Activated CD4-positive, alpha-beta T cell treated with anti-CD3 and anti-CD28 coated beads, Interleukin-2, amount 50 U/mL, for 48 hours (primary cell): ENCODE results near the gene IL19.

Source experiments
- DNase-seq, 2 experiments: peaks; one replicate each; pipeline ENCODE4 v3.0.0-alpha.2; 2020

IL19 gene

GRCh38 chr1:206802401-206802800 is 31.8 kb downstream of the IL19 start:
- no peak for DNase-seq

- DNase-seq = peak; percentile 71 to 81
Observed at GRCh38 chr1:206803221-206803730, 32.7 kb downstream of the IL19 start.

DNA sequence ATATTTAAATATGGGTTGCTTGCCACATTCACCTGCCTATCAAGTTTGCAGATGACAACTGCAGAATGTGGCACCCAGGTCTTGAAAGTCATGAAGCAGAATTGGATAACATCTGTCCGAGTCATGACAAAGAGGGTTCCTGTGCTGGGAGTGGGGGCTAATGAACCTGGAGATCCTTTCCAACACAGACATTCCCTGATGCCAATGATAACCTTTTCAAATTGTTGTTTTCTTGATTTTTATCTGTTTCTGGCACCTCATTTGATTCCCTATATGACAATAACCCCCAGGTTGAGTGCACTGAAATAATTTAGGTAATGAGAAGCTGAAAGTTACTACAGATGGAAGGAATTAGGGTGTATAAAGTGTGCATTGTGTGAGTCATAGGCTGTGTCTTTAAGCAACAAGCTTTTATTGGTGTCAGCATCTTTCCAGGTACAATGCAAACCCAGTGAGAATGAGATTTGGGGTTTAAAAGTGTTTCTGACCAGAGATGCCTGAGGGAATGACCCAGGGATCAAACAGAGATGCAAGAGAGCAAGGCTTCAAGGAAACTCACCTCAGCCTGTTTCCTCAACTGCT is 33.7 kb downstream of the IL19 start:
- no peak for DNase-seq

DNA sequence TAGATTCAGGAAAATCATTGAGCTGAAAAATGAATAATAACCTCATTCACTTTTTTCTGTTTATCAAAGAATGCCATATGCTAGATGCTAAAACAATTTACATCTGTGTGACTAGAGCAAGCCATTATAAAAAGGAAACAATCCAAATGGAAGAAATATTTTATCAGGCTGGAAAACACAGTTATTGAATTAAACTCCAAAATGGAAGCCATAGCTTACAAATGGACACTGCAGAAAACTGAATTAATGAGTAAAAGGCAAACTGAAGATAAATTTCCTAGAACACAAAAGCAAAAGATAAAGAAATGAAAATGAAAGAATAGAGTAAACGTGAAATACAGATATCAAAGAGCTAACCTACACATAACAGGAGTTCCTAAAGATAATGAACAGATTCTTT is 34.8 kb downstream of the IL19 start:
- no peak for DNase-seq

GRCh38 chr1:206808615-206809014 is 38.0 kb downstream of the IL19 start:
- DNase-seq = peak in 1 of 2 experiments; percentile 48

- no peak for DNase-seq
Observed at GRCh38 chr1:206809504-206810084, 39.0 kb downstream of the IL19 start.

- DNase-seq = no peak
Observed at GRCh38 chr1:206812471-206812870, 41.9 kb downstream of the IL19 start.

- no peak for DNase-seq
Observed at GRCh38 chr1:206814716-206815341, 44.3 kb downstream of the IL19 start.

GRCh38 chr1:206816390-206817287 is 46.1 kb downstream of the IL19 start:
- DNase-seq = no peak

DNA sequence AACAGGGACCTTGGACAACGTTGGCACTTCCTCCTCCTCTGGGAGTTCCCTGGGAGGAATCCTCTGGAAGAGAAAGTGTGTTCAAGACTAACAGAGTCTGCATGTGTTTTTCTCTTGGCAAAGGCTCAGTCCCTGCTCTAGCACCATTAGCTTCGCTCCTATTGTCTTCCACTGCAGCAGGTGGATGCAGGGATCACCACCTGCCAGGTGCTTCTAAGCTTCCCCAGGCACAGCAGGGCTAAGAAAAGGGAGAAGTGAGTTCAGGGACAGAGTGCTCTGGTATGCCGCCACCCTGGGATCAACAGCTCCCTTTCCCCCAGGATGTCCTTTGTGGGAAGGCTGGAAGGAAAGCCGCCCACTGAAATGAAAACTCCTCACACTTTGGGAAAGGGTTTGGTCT is 50.9 kb downstream of the IL19 start:
- no peak for DNase-seq

- DNase-seq = no peak
Observed at GRCh38 chr1:206823727-206824126, 53.2 kb downstream of the IL19 start.

DNA sequence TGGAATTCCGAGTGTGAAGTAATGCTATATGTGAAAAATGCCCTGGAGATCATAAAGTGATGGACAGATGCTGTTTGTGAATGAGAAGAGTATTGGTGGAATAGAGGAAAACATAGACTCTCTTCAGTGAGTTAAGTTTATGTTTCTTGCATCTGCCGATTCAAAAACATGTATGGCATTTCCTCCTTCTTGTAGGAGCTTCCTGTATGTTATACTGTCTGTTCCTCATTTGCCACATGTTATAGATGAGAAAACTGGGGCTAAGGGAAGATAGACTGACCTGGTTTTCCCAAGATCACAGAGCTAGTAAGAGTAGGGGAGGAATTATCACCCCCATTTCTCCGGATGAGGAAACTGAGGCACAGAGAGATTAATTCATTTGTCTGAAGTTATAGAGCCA is 53.8 kb downstream of the IL19 start:
- DNase-seq = no peak

GRCh38 chr1:206826394-206826793 is 55.8 kb downstream of the IL19 start:
- DNase-seq = no peak

DNA sequence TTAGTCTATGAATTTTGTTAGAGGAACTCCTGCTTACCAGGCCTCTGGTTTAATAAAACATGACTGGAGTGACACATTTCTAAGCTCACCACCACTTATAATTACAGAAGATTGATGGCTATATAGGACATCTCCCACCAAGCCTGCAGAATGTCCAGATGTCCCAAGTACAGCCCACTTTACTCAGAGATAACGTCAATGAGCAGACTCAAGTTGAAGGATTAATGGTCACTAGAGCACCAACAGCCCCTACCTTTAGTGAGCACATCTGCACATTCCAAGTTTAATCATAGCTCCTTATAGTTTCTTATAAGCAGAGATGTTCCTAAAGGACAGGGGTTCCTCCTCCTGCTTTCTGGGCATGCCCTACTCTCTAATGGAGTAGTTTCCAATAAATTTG is 57.5 kb downstream of the IL19 start:
- DNase-seq = no peak

GRCh38 chr1:206828765-206829164 is 58.2 kb downstream of the IL19 start:
- no peak for DNase-seq

DNA sequence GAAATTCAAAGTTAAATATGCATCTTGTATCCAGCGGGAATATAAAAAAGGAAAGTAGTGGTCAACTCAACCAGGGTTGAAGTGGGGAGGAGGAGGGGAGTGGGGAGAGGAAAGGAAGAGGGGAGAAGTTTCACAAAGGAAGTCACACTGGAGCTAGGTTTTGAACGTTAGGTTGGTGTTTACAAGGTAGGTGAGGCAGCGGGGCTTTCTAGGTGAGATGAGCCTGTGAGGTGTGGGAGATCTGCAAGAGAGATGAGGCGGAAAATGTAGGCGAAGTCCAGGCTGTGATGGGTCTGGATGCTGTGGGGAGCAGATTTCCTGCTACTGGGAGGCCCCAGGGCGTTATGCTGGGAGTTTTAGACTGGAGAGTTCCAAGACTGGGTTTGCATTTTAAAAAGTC is 58.7 kb downstream of the IL19 start:
- DNase-seq = no peak

DNA sequence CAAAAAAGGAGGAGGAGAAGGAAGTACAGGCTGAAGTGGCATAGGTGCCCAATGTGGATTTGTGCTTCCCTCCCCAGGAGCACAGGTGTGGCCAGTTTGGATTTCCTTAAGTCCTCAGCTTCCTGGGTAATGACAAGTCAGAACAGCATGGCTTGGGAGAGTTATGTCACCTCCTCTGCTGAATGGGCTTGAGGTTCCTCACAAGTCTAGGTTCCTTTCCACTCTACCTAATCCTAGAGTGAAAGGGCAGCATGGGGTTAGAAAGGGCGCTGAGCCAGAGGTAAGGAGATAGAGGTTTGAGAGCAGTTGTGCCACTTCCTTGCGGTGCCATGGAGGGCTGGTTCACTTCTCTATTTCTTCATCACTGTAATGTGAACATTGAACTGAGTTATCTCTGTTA is 59.3 kb downstream of the IL19 start:
- DNase-seq = no peak

GRCh38 chr1:206831650-206832049 is 61.1 kb downstream of the IL19 start:
- DNase-seq = no peak

GRCh38 chr1:206832352-206832880 is 61.8 kb downstream of the IL19 start:
- no peak for DNase-seq

- DNase-seq = no peak
Observed at GRCh38 chr1:206833106-206833680, 62.6 kb downstream of the IL19 start.

DNA sequence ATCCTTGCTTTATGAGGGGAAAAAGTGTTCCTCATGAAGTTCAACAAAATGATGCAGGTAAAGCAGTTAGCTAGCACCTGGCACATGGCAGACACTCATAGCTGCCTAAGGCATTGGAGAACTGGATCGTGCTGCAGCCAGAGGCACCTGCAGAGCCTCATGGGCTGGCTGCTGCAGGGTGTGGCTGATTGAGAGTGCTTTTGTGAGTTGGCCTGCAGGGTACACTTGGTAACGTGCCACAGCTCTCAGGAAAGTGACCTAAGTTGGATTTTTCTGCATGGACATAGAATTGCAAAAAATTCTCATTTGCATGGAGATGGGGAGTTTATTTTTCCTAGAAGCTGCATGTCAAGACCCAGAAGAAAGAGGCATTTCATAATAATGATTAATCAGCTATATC is 63.2 kb downstream of the IL19 start:
- DNase-seq = no peak

DNA sequence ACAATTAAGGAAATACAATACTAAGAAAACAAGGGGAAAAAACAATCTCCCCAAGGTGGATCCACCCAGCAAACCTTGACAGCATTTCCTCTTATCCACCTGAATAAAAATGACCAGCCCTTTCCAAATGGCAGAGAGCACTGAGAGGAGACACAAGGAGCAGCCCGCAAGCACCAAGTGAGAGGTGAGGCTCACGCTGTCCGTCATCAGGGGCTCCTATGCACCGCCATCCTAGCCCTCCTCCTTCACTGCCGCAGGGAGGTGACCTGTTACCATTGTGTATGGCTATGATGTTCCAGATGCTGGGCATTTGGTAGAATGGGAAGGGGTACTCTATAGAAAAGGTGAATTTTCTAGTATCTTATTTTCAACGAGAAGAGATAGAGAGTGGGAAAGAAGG is 63.6 kb downstream of the IL19 start:
- DNase-seq = no peak

GRCh38 chr1:206834711-206835110 is 64.1 kb downstream of the IL19 start:
- no peak for DNase-seq
